DMS153 treated with DMSO at 0.1 percent for 48 hours (cell line): ENCODE results near the gene KMT2E.

Experiments used
- DNase-seq: peaks from one replicate; lab custom pipeline; 2025; ENCODE audit not compliant: unreplicated experiment; lab: John Stamatoyannopoulos, UW

KMT2E gene

DNA sequence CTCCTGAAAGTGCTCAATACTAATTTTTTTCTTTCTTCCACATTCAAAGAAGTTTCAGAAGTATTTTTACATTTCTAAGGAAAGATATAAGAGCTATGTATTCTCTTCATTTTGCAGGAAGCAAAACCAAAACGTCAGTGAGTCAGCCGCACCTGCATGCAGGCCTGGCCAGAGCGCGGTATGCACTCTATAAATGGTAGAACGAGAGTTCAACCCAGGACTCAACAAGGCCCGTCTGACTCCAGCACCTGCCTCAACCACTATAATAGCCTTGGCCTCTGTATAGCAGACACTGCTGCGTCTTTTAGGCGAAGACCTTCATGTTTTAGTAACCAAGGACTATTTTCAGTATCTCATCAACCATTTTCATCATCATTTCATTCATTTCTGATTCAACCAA, 113.2 kb downstream of the KMT2E start:
- DNase-seq = no peak

DNA sequence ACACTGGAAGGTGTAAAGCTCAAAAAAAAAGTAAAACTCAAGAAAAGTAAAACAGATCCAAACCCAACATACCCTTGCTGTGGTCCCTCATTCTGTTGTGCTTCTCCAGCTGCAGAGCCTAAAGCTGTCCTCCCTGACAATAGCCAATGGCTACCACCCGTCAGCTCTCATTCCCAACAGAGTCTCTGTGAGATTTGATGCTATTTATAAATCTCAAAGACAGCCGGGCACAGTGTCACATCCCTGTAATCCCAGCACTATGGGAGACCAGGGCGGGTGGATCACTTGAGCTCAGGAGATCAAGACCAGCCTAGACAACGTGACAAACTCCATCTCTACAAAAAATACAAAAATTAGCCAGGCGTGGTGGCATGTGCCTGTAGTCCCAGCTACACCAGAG, 116.0 kb downstream of the KMT2E start:
- DNase-seq = no peak

DNA sequence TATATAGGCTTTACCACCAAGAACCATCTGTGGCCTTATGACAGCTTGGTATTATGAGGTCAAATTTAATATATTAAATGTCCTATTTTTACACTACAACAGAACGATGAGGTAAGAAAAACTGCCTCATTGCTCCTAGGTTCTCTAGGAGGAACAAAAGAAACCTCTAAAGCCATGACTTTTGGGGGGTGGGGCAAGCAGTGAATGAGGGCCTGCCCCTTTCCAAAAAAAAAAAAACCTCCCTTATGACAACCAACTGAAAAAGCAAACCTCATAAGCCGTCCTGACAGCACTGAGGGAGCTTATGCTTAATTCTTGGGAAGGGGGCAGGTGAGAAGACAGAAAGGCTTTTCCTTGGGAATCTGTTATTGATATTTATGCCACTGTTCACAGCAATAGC, 116.6 kb downstream of the KMT2E start:
- DNase-seq = no peak

DNA sequence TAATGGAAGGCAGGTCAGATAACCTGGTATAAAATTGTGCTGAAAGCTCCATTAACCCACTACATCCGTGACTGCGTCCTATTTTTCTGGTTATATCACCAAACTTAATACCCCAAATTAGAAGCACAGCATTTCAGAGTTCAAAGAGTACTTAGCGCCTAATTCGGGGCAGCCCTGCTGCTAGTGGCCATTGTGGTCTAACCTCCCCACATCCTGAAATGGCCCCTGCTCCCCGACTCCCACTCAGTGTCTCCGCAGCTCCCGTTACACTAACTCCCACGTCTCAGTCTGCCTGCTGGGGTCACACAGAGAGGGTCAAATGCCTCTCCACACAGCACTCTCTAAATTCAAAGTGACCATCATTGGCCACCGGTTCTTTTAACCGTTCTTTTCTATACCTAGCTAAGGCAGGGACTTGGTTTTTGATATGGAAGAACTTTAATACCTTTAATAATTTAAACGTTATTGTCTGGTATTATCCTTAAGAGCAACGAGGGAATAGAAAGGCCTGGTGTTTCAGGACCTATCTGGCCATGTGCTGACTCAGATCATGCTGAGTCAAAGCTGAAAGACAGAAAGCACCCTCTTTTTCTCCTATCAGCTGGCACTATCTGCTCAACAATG, 117.1 kb downstream of the KMT2E start:
- no peak for DNase-seq

DNA sequence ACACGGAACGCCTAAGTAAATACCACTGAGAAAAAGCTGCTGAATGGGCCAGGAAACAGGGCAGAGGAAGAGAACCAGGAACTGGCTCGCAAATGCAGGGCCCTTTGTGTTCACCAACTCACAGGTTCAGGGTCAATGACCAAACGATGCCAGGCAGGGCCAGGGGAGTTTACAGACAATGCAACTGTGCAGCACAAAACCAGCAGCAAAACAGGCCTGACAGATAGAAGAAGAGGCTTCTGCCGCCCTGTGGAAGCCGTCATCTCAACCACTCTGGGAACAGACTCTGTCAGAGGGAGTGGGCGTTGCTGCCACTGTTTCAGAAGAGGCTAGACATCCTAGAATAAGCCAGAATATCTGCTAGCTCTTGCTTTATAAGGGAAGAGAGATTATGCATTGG, 117.9 kb downstream of the KMT2E start:
- DNase-seq = no peak

DNA sequence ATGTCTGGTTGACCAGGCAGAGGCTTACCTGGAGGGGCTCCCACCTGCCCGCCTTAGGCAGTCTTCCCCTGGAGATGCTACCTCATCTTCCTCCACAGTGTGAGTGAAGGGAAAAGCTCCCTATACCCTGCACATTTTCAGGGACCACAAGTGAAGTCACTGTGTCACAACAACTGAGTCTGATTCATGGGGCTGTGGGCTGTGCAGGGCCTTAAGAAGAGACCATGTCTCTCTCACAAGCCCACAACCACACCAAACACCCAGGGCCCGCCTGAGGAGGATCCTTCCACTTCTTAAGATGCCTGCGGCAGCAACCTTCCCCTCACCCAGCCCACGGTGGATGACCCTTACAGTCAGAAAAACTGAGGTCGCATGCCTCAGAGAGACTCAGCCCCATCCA, 118.3 kb downstream of the KMT2E start:
- DNase-seq = no peak

DNA sequence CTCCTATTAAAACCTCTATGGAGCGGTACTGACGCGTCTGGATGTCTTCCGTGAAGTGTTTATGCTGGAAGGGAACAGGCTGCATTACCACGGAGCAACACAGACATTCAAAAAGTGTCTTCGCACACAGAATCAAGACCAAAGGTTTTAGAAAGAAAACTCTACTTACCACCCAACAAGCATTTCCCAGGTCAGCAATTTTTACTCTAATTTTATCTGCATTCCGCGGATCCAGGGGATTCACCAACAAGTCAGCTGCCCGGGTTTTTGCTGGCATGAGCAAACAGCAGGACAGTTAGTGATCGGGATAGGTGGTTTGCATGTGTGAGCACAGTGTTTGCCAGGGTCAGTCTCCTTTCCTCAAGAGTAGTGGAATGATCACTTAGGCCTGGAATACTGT, 118.8 kb downstream of the KMT2E start:
- no peak for DNase-seq

DNA sequence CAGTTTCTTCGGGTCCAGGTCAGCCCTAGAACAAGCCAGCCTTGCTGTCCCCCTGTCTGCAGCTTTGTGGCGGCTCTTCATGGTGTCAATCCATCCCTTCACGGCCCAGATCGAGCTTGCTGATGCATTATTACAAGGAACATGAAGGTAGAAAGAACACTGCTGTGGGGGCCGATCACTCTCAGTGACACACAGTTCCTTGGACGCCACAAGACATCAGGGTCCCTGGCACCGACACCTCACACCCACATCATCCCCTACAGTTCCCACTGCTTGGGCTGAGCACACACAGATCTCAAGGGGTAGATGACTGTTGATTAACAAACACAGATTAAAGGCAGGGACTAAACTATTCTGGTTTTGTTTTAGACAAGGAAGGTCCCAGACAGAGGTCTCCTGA, 119.4 kb downstream of the KMT2E start:
- DNase-seq = no peak

DNA sequence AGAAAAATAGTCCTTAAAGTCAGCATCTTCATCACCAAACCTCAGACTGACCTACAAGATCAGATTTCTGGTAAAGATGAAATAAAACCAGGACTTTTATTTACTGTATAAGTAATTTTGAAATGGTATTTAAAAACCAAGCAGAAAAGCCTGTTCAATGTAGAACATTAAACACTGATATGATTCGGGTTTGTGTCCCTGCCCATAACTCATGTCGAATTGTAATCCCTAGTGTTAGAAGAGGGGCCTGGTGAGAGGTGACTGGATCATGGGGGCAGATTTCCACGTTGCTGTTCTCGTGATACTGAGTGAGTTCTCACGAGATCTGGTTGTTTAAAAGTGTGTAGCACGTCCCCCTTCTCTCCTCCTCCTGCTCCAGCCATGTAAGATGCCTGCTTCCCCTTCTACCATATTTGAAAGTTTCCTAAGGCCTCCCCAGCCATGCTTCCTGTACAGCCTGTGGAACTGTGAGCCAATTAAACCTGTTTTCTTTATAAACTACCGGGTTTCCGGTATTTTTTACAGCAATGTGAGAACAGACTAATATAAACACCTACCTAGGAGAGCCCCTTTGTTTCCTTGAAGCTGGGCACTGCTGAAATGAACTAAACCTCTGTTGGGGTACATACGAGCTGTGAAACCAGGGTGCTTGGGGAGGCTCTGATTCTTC, 120.1 kb downstream of the KMT2E start:
- no peak for DNase-seq

DNA sequence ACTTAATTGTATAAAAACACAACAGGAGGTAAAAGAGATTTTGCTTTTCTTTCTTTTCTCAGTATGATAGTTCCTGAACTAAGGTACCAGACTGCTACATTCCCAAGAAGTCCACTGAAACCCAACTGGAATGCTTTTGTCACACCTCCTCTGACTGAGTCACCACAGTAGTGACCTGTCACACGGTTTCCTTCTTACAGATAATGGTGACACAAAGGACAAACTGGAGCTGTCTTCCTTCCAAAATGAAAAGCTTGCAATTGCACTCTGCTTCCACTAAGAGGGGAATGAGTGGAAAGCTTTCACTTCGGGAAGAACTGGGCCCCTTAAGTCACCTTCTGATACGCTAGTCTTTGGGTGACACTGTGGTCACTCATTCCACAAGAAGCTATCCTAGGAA, 122.2 kb downstream of the KMT2E start:
- no peak for DNase-seq

DNA sequence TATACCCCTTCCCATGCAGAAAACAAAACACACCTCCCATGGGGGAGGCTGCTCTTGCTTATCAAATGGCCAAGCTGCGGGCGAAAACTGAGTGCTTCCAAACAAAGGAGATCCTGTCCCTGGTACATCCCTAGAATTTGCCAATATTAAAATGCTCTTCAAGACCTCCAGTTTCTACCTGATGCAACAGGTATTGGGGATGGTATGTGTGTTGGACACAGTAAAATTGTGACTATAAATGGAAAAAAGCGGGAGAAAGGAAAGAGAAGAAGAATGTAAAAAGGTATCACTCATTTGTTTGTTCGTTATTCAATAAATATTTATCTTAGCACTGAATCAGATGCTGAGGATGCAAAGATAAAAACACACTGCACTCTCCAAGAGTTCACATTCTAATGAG, 123.9 kb downstream of the KMT2E start:
- DNase-seq = no peak

DNA sequence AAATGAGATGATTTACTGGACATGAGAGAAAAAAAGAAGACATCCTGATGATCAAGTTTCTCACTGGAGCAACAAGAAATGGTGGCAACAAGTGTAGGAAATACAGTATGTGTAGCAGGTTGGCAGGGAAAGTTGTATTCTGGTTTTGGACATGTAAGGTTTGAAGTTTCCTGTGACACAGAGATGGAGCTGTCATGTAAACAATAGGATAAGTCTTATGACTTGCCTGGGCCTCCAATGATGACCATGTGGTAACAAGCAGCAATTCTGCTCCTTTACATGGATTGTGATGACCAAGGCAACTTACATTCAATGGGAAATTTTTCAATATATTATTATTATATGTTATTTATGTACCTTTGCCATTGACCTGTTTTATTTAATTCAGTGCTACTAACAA, 125.4 kb downstream of the KMT2E start:
- DNase-seq = no peak

DNA sequence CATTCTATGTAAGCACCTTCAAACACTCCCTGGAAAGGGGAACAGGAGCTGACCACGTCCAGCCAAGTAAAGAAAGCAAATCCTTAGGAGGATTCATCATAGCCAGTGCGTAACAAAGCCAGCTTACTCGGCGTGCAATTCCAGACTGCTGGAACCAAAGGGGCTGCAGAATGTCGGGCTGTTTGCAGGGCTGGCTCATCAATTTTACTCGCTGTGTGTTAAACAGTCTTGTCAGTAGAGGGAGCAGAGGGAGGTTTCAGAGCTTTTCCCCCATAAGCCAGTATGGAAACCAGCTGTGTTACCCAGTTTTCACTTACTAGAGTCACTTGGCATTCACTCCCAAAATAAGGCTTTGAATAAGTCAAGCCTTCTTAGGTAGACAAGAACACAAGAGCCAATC, 127.1 kb downstream of the KMT2E start:
- no peak for DNase-seq

DNA sequence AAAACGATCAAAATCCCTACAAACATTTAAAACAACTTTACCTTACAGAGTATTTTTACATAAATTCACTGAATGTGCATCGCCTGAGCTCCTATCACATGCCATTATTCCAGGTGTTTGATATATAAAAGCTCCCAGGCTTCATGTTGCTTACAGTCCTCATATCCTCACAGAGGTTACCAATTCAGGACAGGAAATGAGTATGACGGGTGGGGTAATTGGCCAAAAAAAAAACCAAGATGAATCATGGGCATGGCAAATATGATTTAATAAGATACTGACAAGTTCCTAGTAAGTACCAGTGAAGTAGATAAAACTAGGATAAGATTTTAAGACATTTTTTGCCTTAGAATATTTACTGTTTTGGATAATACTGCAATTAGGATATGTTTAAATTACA, 135.8 kb downstream of the KMT2E start:
- no peak for DNase-seq

DNA sequence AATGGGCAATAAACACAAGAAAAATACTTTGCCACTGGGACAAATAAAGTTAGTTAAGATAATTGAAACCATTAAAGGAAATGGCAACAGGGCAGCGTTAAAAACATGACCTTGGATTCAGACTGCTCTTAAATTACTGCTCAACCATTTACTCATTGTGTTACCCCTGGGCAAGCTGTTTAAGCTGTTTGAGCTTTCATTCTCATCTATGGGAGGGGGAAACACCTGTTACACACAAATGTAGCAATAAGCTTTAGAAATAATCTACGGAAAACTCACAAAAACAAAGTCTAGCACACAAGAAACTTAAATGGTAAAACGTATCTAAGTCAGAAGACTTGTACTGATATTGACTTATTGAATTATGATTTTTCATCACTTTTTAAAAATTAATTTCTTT, 137.1 kb downstream of the KMT2E start:
- DNase-seq = no peak

DNA sequence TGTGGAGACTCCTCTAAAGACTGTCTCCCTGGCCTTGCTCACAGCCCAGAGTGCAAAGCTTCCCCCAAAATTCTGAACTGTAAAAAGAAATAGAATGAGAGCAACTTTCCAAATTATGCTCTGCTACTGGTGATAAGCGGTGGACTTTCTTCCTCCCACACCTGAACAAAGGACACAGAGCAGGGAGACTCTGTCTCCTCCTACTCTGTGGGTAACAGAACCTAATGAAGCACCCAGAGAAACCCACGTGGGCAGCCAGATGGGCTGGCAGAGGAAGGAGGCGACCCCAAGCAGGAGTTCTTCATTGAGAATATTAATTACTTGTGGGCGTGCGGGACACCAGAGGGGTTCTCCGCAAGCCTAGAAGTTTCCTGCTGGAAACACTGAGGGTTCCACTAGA, 139.5 kb downstream of the KMT2E start:
- DNase-seq = no peak

DNA sequence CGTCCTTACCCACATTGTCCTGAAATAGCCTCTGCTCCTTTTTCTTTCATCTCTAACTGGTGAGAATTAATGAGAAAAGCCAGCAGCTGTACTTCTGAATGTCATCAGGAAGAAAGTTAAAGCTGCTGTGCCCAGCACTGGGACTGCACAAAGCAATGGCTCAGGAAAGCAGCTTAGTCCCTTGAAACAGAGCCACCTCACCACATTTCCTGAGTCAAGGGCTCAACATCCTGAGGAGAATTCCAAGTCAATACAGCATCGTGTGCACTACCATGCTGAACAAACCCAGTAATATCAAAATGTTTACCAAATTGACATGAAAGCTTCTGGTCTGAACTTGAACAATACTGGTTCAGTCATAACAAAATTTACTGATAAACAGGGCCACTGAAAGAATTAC, 140.1 kb downstream of the KMT2E start:
- no peak for DNase-seq

DNA sequence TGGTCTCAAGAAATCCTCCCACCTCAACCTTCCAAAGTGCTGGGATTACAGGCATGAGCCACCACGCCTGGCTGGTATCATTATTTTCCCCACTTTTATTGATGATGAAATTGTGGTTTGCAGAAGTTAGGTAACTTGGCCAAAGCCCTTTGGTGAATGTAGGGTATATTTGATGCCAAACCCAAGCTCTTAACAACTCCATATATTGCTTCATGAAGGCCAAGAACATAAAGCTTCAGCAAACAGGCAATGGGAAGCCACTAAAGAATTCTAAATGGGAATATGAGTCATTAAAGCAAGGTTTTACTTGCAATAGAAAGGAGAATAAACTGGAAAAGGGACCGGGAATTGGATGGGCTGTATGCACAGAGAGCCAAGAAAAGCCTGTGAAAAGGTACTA, 142.7 kb downstream of the KMT2E start:
- no peak for DNase-seq

DNA sequence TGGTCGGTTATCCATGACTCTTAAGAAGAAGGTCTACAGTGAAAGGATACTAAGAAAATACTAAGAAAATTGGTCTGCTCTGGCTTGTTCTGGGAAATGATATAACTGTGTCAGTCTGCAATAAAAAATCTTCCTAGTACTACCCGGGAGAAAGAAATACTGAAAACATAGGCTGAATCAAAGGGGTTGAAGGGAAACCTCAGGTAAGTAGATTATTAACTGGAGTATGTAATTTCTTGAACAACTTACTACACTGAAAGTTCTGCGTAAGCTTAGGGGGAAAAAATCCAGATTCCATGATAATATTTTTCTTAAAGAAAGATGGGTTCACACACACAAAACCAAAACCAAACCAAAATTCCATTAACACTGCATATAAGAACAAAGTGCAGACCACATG, 143.3 kb downstream of the KMT2E start:
- DNase-seq = no peak

DNA sequence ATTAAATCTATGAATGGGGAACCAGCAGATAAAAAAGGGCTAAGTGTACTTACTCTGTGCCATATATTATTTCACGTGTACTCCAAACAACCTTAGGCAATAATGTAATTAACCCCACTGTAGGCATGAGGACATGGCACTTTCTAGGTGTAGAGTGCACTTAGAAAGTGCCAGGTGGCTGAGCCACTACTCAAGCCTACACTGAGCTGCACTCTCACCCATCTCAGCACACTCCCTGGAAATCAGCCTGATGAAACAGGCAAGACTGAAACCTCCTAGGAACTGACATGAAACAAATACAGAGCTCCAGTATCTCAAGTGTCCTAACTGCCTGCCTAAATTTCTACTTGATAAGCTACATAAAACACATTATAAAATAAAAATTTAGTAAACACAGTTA, 147.4 kb downstream of the KMT2E start:
- no peak for DNase-seq
